Neuronal stem cell (in vitro differentiated cells): ENCODE data around the gene PI4KA.
"Not testable (repeated sequence)": the region's sequence is repeated elsewhere in the genome, so short reads cannot be mapped to it uniquely, and the experiment has no call there.

ENCODE experiments used
- DNase-seq: peaks from one replicate; pipeline ENCODE4 v3.0.0-alpha.2; 2013; ENCODE audit warnings: low spot score
- H2AFZ ChIP-seq: one replicate; pipeline ENCODE4 v1.6.1; 2013; ENCODE audit warnings: mild to moderate bottlenecking, low read length, inconsistent platforms
- H2AK5ac ChIP-seq: 2 replicates; pipeline ENCODE4 v1.6.1; 2013; ENCODE audit warnings: low read depth, mild to moderate bottlenecking, inconsistent platforms, low read length, moderate library complexity, mixed read lengths
- H2BK120ac ChIP-seq: 2 replicates; pipeline ENCODE4 v1.6.1; 2013; ENCODE audit warnings: low read depth, mild to moderate bottlenecking, inconsistent platforms, low read length, moderate library complexity, mixed read lengths
- H2BK12ac ChIP-seq: one replicate; pipeline ENCODE4 v1.6.1; 2013; ENCODE audit warnings: low read length, inconsistent platforms
- H2BK15ac ChIP-seq: 2 replicates; pipeline ENCODE4 v1.6.1; 2013; ENCODE audit warnings: mild to moderate bottlenecking, low read length, inconsistent platforms, mixed read lengths
- H2BK5ac ChIP-seq: one replicate; pipeline ENCODE4 v1.6.1; 2013; ENCODE audit warnings: inconsistent platforms, mild to moderate bottlenecking, low read length, moderate library complexity
- H3K14ac ChIP-seq: one replicate; pipeline ENCODE4 v1.6.1; 2013; ENCODE audit warnings: low read length, inconsistent platforms
- H3K18ac ChIP-seq: 2 replicates; pipeline ENCODE4 v1.6.1; 2013; ENCODE audit warnings: low read length, inconsistent platforms
- H3K23ac ChIP-seq: 2 replicates; pipeline ENCODE4 v1.6.1; 2013; ENCODE audit warnings: low read depth, mild to moderate bottlenecking, mixed read lengths, low read length, inconsistent platforms; ENCODE audit not compliant: poor library complexity
- H3K27ac ChIP-seq: replicated peaks from 3 replicates; pipeline ENCODE4 v1.5.1; 2013; ENCODE audit warnings: low read length, inconsistent platforms
- H3K27me3 ChIP-seq, 3 experiments: 2 replicates each; pipeline ENCODE4 v1.6.1; 2013; ENCODE audit warnings: low read length in 3 of 3, mild to moderate bottlenecking in 2 of 3, inconsistent platforms in 1 of 3, low read depth in 1 of 3, mixed read lengths in 1 of 3, moderate library complexity in 1 of 3; ENCODE audit not compliant: control insufficient read depth in 3 of 3, insufficient read depth in 3 of 3
- H3K36me3 ChIP-seq, 2 donors: replicated peaks in 1 of 2; 2 replicates each; pipeline ENCODE4 v1.6.1; 2013; ENCODE audit warnings: low read length in 2 of 2; ENCODE audit not compliant: control insufficient read depth in 2 of 2, insufficient read depth in 2 of 2
- H3K4ac ChIP-seq: 2 replicates; pipeline ENCODE4 v1.6.1; 2013; ENCODE audit warnings: inconsistent platforms, mild to moderate bottlenecking, low read length, moderate library complexity
- H3K4me1 ChIP-seq, 2 donors: 1 replicate in 1 of 2; 2 replicates in 1 of 2; pipeline ENCODE4 v1.6.1; 2013; ENCODE audit warnings: low read length in 2 of 2, low read depth in 1 of 2; ENCODE audit not compliant: control insufficient read depth in 2 of 2, insufficient read depth in 1 of 2
- H3K4me2 ChIP-seq: one replicate; pipeline ENCODE4 v1.6.1; 2013; ENCODE audit warnings: mild to moderate bottlenecking, low read length, inconsistent platforms; ENCODE audit not compliant: insufficient read depth, poor library complexity, severe bottlenecking
- H3K4me3 ChIP-seq, 2 donors: 2 replicates each; pipeline ENCODE4 v1.5.1; 2013; ENCODE audit warnings: low read length in 2 of 2, mild to moderate bottlenecking in 2 of 2, inconsistent platforms in 1 of 2, moderate library complexity in 1 of 2
- H3K79me1 ChIP-seq: one replicate; pipeline ENCODE4 v1.6.1; 2013; ENCODE audit warnings: low read depth, mild to moderate bottlenecking, inconsistent platforms, low read length, moderate library complexity
- H3K9ac ChIP-seq: one replicate; pipeline ENCODE4 v1.6.1; 2013; ENCODE audit warnings: mild to moderate bottlenecking, low read depth, low read length, inconsistent platforms; ENCODE audit not compliant: poor library complexity
- H3K9me3 ChIP-seq, 2 donors: replicated peaks in 1 of 2; 2 replicates each; pipeline versions ENCODE3 to v1.6.1; 2013; ENCODE audit warnings: low read length in 2 of 2, mild to moderate bottlenecking in 2 of 2, inconsistent platforms in 1 of 2, low read depth in 1 of 2, mixed read lengths in 1 of 2, moderate library complexity in 1 of 2; ENCODE audit not compliant: control insufficient read depth in 2 of 2, insufficient read depth in 1 of 2
- H4K8ac ChIP-seq: one replicate; pipeline ENCODE4 v1.6.1; 2013; ENCODE audit warnings: low read depth, mild to moderate bottlenecking, inconsistent platforms, low read length, moderate library complexity
- H4K91ac ChIP-seq: one replicate; pipeline ENCODE4 v1.6.1; 2013; ENCODE audit warnings: low read length, low read depth, mild to moderate bottlenecking, inconsistent platforms; ENCODE audit not compliant: poor library complexity
- WGBS, 2 donors: extraction: QIAGEN DNeasy Blood & Tissue Kit; methylation state at CpG; one replicate each; pipeline ENCODE4 v1.1.7; 2013; ENCODE audit warnings: missing lambda C conversion rate in 2 of 2, mixed read lengths in 1 of 2; ENCODE audit not compliant: insufficient read length in 2 of 2, insufficient replicate concordance in 1 of 2; ENCODE audit errors: extremely low coverage in 2 of 2; 5-methylcytosine and 5-hydroxymethylcytosine counted together

The PI4KA gene

DNA sequence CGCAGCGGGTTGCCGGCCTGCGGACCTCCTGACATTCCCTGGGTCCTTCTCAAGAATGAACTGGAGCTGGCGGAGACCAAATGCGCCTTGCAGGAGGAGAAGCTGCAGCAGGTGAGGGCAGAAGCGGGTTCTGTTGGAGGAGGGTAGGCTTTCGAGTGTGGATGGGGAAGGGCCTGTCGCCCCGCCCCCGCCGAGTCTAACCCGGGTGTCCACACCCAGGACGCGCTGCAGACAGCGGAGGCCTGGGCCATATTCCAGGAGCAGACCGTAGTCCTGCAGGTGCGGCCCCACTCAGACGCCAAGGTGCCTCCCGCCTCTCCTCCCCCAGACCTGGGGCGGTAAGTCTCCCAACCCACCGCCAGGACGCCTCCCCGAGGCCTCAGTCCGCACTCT lies 155.2 kb downstream of the PI4KA start:
- not testable (repeated sequence) for H3K18ac ChIP-seq, H3K36me3 ChIP-seq, H3K79me1 ChIP-seq, H2BK120ac ChIP-seq, H3K9ac ChIP-seq, H4K91ac ChIP-seq, H2BK12ac ChIP-seq, H2AK5ac ChIP-seq, H3K4ac ChIP-seq, H2BK5ac ChIP-seq, H3K27ac ChIP-seq, H4K8ac ChIP-seq, H2BK15ac ChIP-seq, H3K27me3 ChIP-seq, H3K23ac ChIP-seq, DNase-seq, H3K9me3 ChIP-seq, H3K14ac ChIP-seq, H3K4me1 ChIP-seq
- WGBS, 2 donors, result no CpG with 5 or more reads among the region's 25 CpGs
- H3K4me3 ChIP-seq, result peak overlapping the region in 1 of 2 donors; percentile 29
- peak overlapping the region; percentile 66 for H3K4me2 ChIP-seq
- peak overlapping the region; percentile 40 for H2AFZ ChIP-seq

DNA sequence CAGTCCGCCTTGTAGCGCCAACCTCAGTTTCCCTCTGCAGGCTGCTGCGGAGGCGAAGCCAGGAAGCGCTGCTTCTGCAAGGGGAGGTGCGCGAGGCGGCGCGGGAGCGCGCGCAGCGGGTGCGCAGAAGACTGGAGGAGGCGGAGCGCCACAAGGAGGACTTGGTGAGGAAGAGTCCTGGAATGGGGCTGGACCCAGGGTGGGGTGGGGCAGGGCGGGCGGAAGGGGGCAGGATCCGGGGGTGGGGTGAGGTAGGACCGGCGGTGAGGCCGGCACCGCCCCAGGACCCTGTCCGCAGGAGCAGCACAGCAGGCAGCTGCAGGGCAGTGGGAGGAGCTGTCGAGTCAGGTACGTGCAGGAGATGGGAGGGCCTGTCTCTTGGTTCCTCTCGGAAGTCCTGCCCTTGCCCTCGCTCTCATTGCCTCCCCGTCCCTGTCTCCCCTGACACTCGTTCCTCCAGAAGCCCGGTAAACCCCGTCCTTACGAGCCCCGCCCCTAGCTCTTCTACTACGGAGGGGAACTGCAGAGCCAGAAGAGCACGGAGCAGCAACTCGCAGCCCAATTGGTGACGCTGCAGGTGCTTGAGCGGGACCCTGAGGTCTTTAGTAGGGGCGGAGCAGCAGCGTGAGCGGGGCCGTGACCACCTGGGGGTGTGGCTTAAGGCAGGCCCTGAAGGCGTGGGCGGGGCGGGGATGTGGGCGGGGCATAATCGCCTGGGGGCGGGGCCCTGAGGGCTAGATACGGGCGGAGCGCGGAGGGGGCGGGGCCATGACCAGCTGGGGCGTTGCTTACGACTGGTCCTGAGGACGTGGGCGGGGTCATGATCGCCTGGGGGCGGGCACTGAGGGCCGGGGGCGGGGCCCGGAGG lies 155.8 kb downstream of the PI4KA start:
- not testable (repeated sequence) for H3K4ac ChIP-seq, H2AK5ac ChIP-seq, H4K8ac ChIP-seq, H3K79me1 ChIP-seq, H3K14ac ChIP-seq, H3K9ac ChIP-seq, H3K36me3 ChIP-seq, H3K4me1 ChIP-seq, H2BK5ac ChIP-seq, H2BK15ac ChIP-seq, H3K9me3 ChIP-seq, H2BK12ac ChIP-seq, H4K91ac ChIP-seq, H2BK120ac ChIP-seq, H3K27me3 ChIP-seq
- DNase-seq, result peak; percentile 94
- Histone ChIP-seq H3K4me3 (peak overlapping the region; percentile 54 to 85), H3K4me2 (peak overlapping the region; percentile 78), H2AFZ (peak overlapping the region; percentile 84), H3K18ac (peak overlapping the region; percentile 57), H3K27ac (peak overlapping the region; percentile 75), H3K23ac (peak overlapping the region; percentile 95)
- WGBS, 2 donors, result no CpG with 5 or more reads among the region's 64 CpGs

DNA sequence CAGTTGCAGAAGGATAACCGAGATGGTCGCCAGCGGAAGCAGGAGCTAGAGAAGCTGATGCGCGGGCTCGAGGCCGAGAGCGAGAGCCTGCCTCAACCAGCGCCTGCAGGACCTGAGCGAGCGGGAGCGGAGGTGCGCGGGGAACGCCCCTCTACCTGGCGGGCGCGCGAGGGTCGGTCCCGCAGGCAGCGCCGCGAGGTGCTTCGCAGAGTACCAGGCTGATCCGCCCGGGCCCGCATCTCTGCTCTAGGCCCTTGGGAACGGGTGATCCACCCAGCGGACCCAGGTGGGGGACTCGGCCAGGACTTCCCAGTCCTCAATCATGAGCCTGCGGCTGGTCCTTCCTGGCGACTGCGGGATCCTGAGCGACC lies 156.5 kb downstream of the PI4KA start:
- not testable (repeated sequence) for H2BK15ac ChIP-seq, H3K27me3 ChIP-seq, H3K14ac ChIP-seq, H2AK5ac ChIP-seq, H4K8ac ChIP-seq, DNase-seq, H3K79me1 ChIP-seq, H2BK12ac ChIP-seq, H2BK120ac ChIP-seq, H4K91ac ChIP-seq, H3K4me1 ChIP-seq, H3K4ac ChIP-seq, H3K9me3 ChIP-seq, H3K18ac ChIP-seq, H3K36me3 ChIP-seq, H2BK5ac ChIP-seq, H3K9ac ChIP-seq, H3K23ac ChIP-seq
- Histone ChIP-seq H3K27ac (peak overlapping the region; percentile 56), H3K4me2 (peak overlapping the region; percentile 78), H3K4me3 (peak overlapping the region; percentile 54 to 77), H2AFZ (peak overlapping the region; percentile 84)
- no CpG with 5 or more reads among the region's 35 CpGs for WGBS, 2 donors

DNA sequence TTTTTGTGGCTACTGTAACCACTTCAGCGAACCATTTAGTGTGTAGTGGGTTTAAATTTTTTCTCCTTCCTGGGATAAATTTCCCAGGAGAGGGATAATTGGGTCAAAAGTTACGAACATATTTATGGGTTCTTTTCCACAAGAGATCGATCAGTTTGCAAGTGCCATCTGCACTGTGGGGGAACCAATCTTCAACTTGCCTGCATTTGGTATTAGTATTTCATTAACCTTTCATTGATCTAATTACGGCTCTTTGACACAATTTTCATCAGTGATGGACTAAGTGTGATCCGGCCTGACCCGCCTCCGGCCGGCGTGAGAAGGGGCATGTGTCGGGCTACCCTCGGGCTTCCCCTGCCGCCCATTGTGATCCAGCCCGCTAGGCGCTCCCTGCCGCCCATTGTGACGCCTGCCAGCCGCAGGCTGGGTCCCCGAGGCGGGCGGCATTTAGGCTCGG lies 156.9 kb downstream of the PI4KA start:
- H2BK15ac ChIP-seq, H3K79me1 ChIP-seq, H2BK120ac ChIP-seq, H3K4me1 ChIP-seq, H3K18ac ChIP-seq, H3K27me3 ChIP-seq, H3K9me3 ChIP-seq, H3K36me3 ChIP-seq, H2BK12ac ChIP-seq, H4K8ac ChIP-seq, H3K9ac ChIP-seq, H4K91ac ChIP-seq, DNase-seq, H3K4ac ChIP-seq, H3K4me2 ChIP-seq, H2BK5ac ChIP-seq, H2AK5ac ChIP-seq, H3K14ac ChIP-seq, H3K27ac ChIP-seq, H3K23ac ChIP-seq: not testable (repeated sequence)
- no CpG with 5 or more reads among the region's 21 CpGs for WGBS, 2 donors
- H3K4me3 ChIP-seq, result peak overlapping the region; percentile 45 to 58
- peak overlapping the region; percentile 84 for H2AFZ ChIP-seq
